Measurements from ENCODE around the gene ESRRA.

ESRRA gene

DNA sequence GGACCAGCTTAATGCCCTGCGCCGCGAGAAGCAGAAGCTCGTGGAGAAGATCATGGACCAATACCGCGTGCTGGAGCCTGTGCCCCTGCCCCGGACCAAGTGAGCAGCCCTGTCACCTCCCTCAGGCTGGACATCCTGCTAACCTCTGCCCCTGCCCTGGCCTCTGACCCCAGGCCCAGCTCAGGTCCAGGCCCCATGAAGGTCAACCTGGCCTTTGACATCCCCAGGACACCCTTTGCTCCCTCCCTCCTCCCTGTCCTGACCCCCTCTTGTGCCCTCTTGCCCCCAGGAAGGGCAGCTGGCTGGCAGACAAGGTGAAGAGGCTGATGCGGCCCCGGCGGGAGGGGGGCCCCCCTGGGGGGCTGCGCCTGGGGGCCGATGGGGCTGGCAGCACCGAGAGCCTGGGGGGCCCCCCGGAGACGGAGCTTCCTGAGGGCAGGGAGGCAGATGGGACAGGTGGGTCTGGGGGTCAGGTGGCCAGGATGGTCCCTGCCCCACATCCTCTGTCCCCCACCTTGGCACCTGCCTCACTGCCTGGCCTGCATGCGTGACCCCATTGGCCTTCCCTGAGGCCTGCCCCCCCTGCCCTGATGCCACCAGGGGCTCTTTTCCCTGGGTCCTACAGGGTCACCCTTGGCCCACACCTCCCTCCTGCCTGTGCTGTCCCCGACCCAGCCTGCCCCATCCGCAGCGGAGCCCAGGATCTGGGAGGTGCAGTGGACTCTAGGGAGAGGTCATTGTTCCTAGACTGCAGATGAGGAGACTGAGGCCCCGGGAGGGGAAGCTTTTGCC, 48.6 kb downstream of the ESRRA start:
- intact Hi-C loops (cut with DNase I), result no loop called here
- DNase-seq, result no peak

- intact Hi-C loops (cut with DNase I), result loop anchor here (5.0 kb wide), 1 partner anchor 38 kb away; the partner anchor contains the start of genes PRDX5 and TRMT112
These were observed 50.0 kb downstream of the ESRRA start for GRCh38 chr11:64355078-64355940.

GRCh38 chr11:64356498-64357411, 51.4 kb downstream of the ESRRA start:
- intact Hi-C loops (cut with DNase I), result loop anchor here (5.0 kb wide), 1 partner anchor 39 kb away; the partner anchor contains the start of genes PRDX5 and TRMT112
- no peak for DNase-seq

More at GRCh38 chr11:64355078-64355940, 50.0 kb downstream of the ESRRA start:
- peak; percentile 49 to 90 (median 78) for DNase-seq

DNA sequence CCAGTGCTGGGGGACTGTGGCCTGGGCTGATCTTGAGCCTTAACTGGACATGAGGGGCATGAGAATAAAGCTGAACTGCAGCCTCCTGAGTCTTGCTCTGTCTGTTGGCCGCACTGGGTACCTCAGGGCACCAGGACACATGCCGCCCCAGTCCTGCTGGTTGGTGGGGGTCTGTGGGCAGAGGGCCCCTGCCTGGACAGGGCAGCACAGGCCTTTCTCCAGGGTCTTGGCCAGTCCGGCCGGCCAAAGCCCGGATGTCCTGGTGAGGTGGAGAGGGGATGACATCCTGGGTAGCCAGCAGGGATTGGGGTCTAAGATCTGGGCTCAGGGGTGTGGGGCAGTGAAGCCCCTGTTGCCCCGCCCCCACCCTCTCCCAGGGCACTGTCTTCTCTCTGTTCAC, 52.1 kb downstream of the ESRRA start:
- intact Hi-C loops (cut with DNase I), result loop anchor here (5.0 kb wide), 1 partner anchor 40 kb away; the partner anchor contains the start of genes PRDX5 and TRMT112
- no peak for DNase-seq

GRCh38 chr11:64357904-64358535, 52.7 kb downstream of the ESRRA start:
- no peak for DNase-seq
- intact Hi-C loops (cut with DNase I), result loop anchor here (5.0 kb wide), 1 partner anchor 41 kb away; the partner anchor contains the start of genes PRDX5 and TRMT112

DNA sequence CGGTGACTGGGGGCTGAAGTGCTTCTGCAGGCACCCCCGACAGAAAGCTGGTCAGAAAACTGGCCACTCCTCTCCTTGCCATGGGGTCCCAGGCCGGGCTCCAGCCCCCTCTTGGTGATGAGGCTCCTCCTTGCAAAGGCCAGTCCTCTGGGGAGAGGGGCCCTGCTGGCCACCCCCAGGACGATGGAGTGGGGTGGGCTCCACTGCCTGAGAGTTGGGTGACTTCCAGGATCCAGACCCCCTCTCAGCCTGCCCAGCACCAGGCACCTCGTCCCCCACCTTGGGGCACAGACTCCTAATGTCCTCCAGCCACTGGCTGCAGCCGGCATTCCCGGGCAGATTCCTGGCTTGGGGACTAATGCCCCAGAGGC, 53.2 kb downstream of the ESRRA start:
- DNase-seq, result no peak
- intact Hi-C loops (cut with DNase I), result loop anchor here (5.0 kb wide), 1 partner anchor 41 kb away; the partner anchor contains the start of genes PRDX5 and TRMT112

DNA sequence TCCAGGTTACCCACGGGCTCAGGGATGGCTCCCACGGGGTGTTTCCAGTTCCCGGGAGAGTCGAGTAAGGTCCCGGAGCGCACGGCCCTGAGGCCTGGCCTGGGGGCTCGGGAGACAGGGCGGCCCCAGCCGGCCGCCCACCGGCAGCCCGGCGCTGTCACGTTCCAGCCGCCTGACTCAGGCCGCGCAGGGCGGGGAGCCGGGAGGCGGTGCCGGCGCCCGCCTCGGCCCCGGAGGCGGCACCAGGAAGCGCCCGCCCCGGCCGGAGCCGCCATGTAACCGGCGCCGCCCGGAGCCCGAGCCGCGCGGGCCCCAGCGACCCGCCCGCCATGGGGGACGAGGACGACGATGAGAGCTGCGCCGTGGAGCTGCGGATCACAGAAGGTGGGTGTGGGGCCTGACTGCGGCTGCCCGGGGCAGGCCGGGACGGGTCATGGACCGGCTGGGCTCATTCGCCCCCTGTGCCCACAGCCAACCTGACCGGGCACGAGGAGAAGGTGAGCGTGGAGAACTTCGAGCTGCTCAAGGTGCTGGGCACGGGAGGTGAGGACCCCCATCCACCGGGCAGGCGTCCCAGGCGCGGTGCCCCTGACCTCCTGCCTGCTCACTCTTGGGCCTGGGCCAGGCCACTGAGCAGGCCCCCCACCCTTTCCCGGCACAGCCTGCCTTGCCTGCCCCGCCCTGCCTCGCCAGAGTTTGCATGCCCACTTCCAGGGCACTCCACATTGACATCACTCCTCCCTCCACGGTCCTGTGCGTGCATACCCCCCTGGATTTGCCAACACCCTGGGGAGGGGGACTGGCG, 53.8 kb downstream of the ESRRA start, which contains the start of gene RPS6KA4:
RPS6KA4 (plus strand) TSS at position 256 of the 805 bp plus-strand sequence; CDS start at position 330, 74 bp downstream.
- intact Hi-C loops (cut with DNase I), result loop anchor here (5.0 kb wide), 1 partner anchor 42 kb away; the partner anchor contains the start of genes PRDX5 and TRMT112
- DNase-seq, result peak in 40 of 42 donors; percentile 39 to 82 (median 66)

- DNase-seq, result peak; percentile 44 to 88 (median 78)
- intact Hi-C loops (cut with DNase I), result loop anchor here (5.0 kb wide), 1 partner anchor 43 kb away; the partner anchor contains the start of genes PRDX5 and TRMT112
These were observed 54.6 kb downstream of the ESRRA start for GRCh38 chr11:64359712-64360445.

GRCh38 chr11:64360448-64360921, 55.2 kb downstream of the ESRRA start:
- intact Hi-C loops (cut with DNase I), result no loop called here
- DNase-seq, result peak in 2 of 42 donors; percentile 19 to 36

GRCh38 chr11:64361659-64362058, 56.3 kb downstream of the ESRRA start:
- DNase-seq, result no peak
- intact Hi-C loops (cut with DNase I), result no loop called here

- intact Hi-C loops (cut with DNase I), result no loop called here
- no peak for DNase-seq
These were observed 57.0 kb downstream of the ESRRA start for GRCh38 chr11:64362339-64362738.

- intact Hi-C loops (cut with DNase I), result no loop called here
These were observed 59.1 kb downstream of the ESRRA start for GRCh38 chr11:64364435-64364834.

DNA sequence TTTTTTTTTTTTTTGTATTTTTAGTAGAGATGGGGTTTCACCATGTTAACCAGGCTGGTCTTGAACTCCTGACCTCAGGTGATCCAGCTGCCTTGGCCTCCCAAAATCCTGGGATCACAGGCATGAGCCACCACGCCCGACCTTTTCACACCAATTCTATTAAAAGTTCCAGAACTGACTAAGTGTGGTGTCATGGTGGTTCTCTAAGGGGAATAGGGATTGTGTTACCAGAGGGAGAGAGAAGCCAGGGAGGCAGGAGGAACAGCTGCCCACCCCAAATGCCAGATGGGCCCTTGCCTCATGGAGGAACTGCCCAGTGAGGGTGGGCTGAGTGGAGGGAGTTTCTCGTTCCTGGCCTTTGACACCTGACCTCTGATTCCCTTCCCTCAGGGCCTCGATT, 59.6 kb downstream of the ESRRA start:
- no peak for DNase-seq
- intact Hi-C loops (cut with DNase I), result no loop called here

More at GRCh38 chr11:64364435-64364834, 59.1 kb downstream of the ESRRA start:
- DNase-seq, result no peak
